Glutamatergic neuron (in vitro differentiated cells): ENCODE results near the gene MYO1E. TPM values are rescaled to one million over a fixed set of nuclear protein-coding genes. Genes with fewer than 3 reads are reported as not detected.

Source experiments
- DNase-seq: peaks from one replicate; pipeline ENCODE4 v3.0.0; 2022
- H3K27ac Mint-ChIP-seq: one replicate; pipeline ENCODE4 v1.8.0; 2020; ENCODE audit warnings: mild to moderate bottlenecking, mixed read lengths, inconsistent platforms; ENCODE audit not compliant: unreplicated experiment
- H3K27me3 Mint-ChIP-seq: one replicate; pipeline ENCODE4 v1.8.0; 2020; ENCODE audit warnings: mild to moderate bottlenecking, moderate library complexity, mixed read lengths, inconsistent platforms; ENCODE audit not compliant: unreplicated experiment
- H3K36me3 Mint-ChIP-seq: one replicate; pipeline ENCODE4 v1.8.0; 2020; ENCODE audit warnings: mild to moderate bottlenecking, mixed read lengths, inconsistent platforms; ENCODE audit not compliant: unreplicated experiment
- H3K4me1 Mint-ChIP-seq: one replicate; pipeline ENCODE4 v1.8.0; 2020; ENCODE audit warnings: mild to moderate bottlenecking, low read depth, mixed read lengths, inconsistent platforms; ENCODE audit not compliant: unreplicated experiment
- H3K4me3 Mint-ChIP-seq: one replicate; pipeline ENCODE4 v1.8.0; 2020; ENCODE audit warnings: mild to moderate bottlenecking, mixed read lengths, inconsistent platforms; ENCODE audit not compliant: unreplicated experiment
- H3K9me3 Mint-ChIP-seq: one replicate; pipeline ENCODE4 v1.8.0; 2020; ENCODE audit warnings: mild to moderate bottlenecking, moderate library complexity, mixed read lengths, inconsistent platforms; ENCODE audit not compliant: unreplicated experiment
- total RNA-seq: library from RNA; stranded (reverse); fragmentation: NEBNext Ultra II Directional; extraction: Animal tissue kit (Norgen Biotek cat#: 25700); gene quantifications from one replicate; pipeline ENCODE4 v1.2.1, GENCODE V29; 2021; ENCODE audit not compliant: unreplicated experiment
- TF ChIP-seq, protein P1 (sequence below): fragments of 200-600 bp; sonication (generic); IDR thresholded peaks from one replicate; pipeline ENCODE4 v1.5.0; 2021; ENCODE audit not compliant: partially characterized antibody, unreplicated experiment

Gene MYO1E
- total RNA-seq, 1 donor from 2014 or later: 7.9 TPM

DNA sequence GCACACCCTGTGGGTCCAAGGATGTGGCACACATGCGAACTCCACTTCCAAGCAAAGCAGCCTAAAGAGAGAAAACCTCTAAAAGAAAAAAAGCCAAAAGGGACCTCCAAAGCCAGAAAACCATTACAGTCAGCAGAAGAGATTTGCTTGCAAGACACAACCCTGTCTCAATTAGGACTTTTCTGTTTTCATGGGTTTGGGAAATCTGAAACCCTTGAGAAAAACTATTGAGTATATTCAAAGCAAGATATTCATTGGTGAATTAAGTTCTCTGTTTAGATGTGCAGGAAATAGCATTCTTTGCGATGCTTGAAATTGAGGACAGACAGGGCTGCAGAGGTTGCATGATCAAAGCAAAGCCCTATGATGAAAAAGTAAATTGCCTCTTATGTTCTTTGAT lies 176.3 kb downstream of the MYO1E start:
- H3K4me1 Mint-ChIP-seq: no peaks in the 10 kb centered on the region
- H3K27ac Mint-ChIP-seq: no peak overlapping the region
- no peaks in the 10 kb centered on the region for H3K9me3 Mint-ChIP-seq
- TF ChIP-seq, protein P1, sequence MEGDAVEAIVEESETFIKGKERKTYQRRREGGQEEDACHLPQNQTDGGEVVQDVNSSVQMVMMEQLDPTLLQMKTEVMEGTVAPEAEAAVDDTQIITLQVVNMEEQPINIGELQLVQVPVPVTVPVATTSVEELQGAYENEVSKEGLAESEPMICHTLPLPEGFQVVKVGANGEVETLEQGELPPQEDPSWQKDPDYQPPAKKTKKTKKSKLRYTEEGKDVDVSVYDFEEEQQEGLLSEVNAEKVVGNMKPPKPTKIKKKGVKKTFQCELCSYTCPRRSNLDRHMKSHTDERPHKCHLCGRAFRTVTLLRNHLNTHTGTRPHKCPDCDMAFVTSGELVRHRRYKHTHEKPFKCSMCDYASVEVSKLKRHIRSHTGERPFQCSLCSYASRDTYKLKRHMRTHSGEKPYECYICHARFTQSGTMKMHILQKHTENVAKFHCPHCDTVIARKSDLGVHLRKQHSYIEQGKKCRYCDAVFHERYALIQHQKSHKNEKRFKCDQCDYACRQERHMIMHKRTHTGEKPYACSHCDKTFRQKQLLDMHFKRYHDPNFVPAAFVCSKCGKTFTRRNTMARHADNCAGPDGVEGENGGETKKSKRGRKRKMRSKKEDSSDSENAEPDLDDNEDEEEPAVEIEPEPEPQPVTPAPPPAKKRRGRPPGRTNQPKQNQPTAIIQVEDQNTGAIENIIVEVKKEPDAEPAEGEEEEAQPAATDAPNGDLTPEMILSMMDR: no peak
- no peaks in the 10 kb centered on the region for H3K36me3 Mint-ChIP-seq
- H3K27me3 Mint-ChIP-seq: peaks cover 1% of the 10 kb centered on the region
- no peak for DNase-seq
- no peak overlapping the region for H3K4me3 Mint-ChIP-seq

DNA sequence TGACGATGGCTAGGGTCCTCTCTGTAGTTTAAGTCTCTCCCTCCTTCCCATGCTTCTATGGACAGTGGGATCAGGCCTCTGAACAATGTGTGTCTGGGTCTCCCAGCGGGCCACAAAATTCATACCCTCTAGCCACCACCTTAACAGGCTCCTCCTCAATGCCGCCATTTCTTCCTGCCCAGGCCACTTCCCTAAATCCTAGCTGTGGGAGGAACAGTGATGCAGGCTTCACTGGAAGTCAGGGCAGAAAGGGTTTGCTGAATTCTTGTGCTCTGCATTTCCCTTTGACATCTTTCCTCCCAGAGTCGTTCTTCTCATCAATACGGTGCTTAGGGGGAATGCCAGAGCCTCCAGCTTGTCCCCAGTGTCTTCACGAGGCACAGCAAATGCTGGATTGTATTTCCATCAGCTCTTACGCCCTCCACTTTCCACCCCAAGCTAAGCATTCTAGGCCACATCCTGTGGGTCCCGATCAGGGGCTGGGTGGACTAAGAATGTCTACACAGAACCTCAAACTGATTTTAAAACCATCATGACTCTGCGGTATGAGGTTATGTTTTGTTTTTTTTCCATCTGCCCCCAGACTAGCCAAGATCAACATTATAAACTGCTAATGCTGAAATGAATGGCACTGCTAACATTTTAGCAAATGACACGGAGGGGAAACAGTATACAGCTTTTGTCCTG lies 177.9 kb downstream of the MYO1E start:
- DNase-seq: no peak
- Mint-ChIP-seq H3K27ac (no peak overlapping the region), H3K36me3 (no peaks in the 10 kb centered on the region), H3K4me3 (no peak overlapping the region), H3K27me3 (peaks cover 1% of the 10 kb centered on the region), H3K4me1 (no peaks in the 10 kb centered on the region), H3K9me3 (no peaks in the 10 kb centered on the region)
- TF ChIP-seq, protein P1: no peak

DNA sequence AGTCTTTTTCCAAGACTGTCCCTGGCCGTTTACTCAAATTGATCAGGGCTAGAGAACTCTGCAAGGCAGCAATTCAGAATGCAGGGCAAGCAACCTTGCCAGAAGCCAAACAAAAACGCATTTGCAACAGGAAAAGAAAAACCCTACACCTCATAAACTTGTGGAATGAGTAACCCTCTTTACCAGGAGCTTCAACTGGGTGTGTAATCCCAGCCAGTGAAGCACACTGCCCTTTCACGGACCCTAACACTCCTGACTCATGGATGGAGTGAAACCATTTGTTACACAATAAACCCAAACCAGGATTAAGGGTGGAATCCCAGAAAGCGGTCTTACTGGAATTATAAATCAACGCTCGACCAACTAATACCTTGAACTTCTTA lies 180.8 kb downstream of the MYO1E start:
- no peaks in the 10 kb centered on the region for H3K9me3 Mint-ChIP-seq
- DNase-seq: no peak
- no peak overlapping the region for H3K4me3 Mint-ChIP-seq
- no peaks in the 10 kb centered on the region for H3K4me1 Mint-ChIP-seq
- H3K36me3 Mint-ChIP-seq: no peaks in the 10 kb centered on the region
- TF ChIP-seq, protein P1: no peak
- peaks cover 1% of the 10 kb centered on the region for H3K27me3 Mint-ChIP-seq
- H3K27ac Mint-ChIP-seq: no peak overlapping the region

DNA sequence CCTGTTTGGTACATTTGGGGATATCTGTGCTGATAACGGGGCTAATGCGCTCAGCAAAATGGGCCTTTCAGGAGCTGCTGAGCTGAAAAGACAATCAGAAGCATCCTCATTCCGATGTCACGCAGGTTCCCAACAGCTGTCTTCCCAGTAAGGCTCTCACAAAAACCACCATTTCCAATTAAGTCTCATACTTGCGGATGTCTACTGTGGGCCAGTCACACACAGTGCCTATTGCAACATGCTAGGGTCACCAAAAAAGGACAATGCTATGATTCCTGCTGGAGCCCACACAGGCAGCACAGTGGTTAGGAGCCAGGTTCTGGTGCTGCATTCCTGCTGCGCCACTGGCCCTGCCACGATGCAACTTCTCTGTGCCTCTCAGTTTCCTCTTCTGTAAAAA lies 182.4 kb downstream of the MYO1E start:
- DNase-seq: no peak
- no peaks in the 10 kb centered on the region for H3K9me3 Mint-ChIP-seq
- H3K4me1 Mint-ChIP-seq: no peaks in the 10 kb centered on the region
- H3K27ac Mint-ChIP-seq: no peak overlapping the region
- TF ChIP-seq, protein P1: no peak
- H3K27me3 Mint-ChIP-seq: peaks cover 1% of the 10 kb centered on the region
- no peaks in the 10 kb centered on the region for H3K36me3 Mint-ChIP-seq
- H3K4me3 Mint-ChIP-seq: no peak overlapping the region

DNA sequence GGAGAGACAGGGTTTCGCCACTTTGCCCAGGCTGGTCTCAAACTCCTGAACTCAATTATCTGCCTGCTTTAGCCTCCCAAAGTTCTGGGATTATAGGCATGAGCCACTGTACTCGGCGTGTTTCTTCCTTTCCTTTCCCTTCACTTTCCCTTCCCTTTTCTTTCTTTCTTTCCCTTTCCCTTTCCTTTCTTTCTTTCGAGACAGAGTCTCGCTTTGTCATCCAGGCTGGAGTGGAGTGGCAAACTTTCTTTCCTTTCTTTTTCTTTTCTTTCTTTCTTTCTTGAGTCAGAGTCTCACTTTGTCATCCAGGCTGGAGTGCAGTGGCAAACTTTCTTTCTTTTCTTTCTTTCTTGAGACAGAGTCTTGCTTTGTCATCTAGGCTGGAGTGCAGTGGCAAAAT lies 183.4 kb downstream of the MYO1E start:
- Mint-ChIP-seq H3K9me3 (no peaks in the 10 kb centered on the region), H3K4me3 (no peak overlapping the region), H3K27me3 (peaks cover 1% of the 10 kb centered on the region), H3K27ac (no peak overlapping the region), H3K4me1 (no peaks in the 10 kb centered on the region), H3K36me3 (no peaks in the 10 kb centered on the region)
- TF ChIP-seq, protein P1: no peak
- no peak for DNase-seq
